Measurements from ENCODE around the gene TRPM8.

TRPM8 gene

DNA sequence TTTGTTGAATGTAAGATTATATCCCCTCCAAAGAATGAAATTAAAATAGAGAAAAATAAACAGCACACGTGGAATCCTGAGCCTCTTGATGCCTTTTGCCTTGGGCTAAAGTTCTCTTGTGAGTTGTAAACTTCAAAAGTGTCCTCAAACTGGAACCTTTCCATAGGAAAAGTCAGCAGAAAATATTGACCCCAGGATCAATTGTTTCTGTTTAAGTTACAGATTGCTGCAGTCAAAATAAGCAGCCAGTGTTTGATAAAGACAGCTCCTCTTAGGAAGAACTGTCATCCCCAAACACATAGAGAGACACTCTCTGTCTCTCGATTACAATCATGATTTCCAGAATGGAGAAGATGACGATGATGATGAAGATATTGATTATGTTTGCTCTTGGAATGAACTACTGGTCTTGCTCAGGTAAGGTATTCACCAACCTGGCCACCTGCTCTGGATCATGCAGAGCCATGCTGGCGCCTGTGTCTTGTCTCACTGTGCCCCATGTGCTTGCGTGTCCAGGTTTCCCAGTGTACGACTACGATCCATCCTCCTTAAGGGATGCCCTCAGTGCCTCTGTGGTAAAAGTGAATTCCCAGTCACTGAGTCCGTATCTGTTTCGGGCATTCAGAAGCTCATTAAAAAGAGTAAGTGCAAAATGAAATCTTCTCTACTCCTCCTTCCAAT is 133.4 kb downstream of the TRPM8 start, which contains the start of gene SPP2:
Gene SPP2, plus strand, starts transcription at position 248 of the 681 bp plus-strand sequence. Its CDS starts 85 bp downstream, at position 333.
- no peak within 1 kb of the TSS for H2AFZ ChIP-seq (ENCODE audit: low read depth, low read length)

DNA sequence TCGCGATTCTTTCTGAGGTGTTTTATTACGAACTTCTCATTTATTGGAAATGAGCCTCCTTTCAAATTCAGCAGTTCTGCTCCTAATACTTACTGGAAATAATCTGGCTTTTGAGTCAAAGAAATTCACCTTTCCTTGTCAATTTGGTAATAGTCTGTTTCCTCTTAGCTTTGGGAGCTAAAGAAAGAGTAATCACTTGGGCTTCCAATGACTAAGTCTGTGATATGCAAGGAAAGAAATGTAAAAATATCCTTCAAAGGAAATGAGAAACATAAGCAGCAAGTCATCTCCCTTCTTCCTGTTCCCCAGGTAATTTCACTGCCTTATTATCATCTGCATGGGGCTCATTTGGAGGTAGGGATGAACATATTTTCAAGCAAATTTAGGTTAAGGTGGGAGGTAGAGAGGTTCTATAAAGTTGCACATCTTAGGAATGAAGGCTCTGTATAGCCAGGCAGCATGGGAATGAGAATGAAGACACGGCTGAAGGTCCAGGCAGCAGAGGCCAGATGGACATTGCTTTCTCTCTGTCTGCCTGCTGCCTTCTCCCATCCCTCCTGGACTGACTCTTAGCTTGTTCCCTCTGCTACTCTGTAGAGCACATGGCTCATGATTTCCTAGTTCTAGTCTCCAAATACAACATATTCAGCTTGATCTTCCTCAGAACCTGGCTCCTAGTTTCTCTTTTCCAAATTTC is 134.3 kb downstream of the TRPM8 start:
- Histone ChIP-seq H3K36me3 (ENCODE audit: insufficient read depth, low read length) (no peaks in the 10 kb centered on the region), H3K27ac (ENCODE audit: low read length) (no peak overlapping the region), H4K20me1 (ENCODE audit: insufficient read depth, low read length) (no peaks in the 10 kb centered on the region), H3K9ac (ENCODE audit: low read depth, low read length) (no peak overlapping the region), H3K79me2 (ENCODE audit: insufficient read depth, low read length) (no peaks in the 10 kb centered on the region), H3K9me3 (ENCODE audit: insufficient read depth, low read length, severe bottlenecking) (no peaks in the 10 kb centered on the region), H3K27me3 (ENCODE audit: insufficient read depth, low read length, poor library complexity) (peaks cover 10% of the 10 kb centered on the region), H3K4me2 (ENCODE audit: insufficient read depth, low read length) (no peak overlapping the region), H3K4me3 (ENCODE audit: low read depth in 1 of 2, low read length in 2 of 2) (no peak overlapping the region), H3K4me1 (ENCODE audit: insufficient read depth, low read length) (no peaks in the 10 kb centered on the region), H2AFZ (ENCODE audit: low read depth, low read length) (no peak overlapping the region)
- ATAC-seq (ENCODE audit: insufficient read depth, low read depth) = no peak
- DNase-seq = no peak
- TF ChIP-seq EZH2 (IDR thresholded peaks at IDR 0.05; ENCODE audit: borderline replicate concordance, low read depth, low read length, severe bottlenecking) = no peak
- TF ChIP-seq, protein P1, sequence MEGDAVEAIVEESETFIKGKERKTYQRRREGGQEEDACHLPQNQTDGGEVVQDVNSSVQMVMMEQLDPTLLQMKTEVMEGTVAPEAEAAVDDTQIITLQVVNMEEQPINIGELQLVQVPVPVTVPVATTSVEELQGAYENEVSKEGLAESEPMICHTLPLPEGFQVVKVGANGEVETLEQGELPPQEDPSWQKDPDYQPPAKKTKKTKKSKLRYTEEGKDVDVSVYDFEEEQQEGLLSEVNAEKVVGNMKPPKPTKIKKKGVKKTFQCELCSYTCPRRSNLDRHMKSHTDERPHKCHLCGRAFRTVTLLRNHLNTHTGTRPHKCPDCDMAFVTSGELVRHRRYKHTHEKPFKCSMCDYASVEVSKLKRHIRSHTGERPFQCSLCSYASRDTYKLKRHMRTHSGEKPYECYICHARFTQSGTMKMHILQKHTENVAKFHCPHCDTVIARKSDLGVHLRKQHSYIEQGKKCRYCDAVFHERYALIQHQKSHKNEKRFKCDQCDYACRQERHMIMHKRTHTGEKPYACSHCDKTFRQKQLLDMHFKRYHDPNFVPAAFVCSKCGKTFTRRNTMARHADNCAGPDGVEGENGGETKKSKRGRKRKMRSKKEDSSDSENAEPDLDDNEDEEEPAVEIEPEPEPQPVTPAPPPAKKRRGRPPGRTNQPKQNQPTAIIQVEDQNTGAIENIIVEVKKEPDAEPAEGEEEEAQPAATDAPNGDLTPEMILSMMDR (IDR thresholded peaks at IDR 0.05; ENCODE audit: borderline replicate concordance, extremely low read depth, low read length, poor library complexity, severe bottlenecking) = no peak

More for the DNA sequence above, 133.4 kb downstream of the TRPM8 start, which contains the start of gene SPP2:
- Histone ChIP-seq H3K36me3 (ENCODE audit: insufficient read depth, low read length) (no peaks in the 10 kb centered on the region), H3K9me3 (ENCODE audit: insufficient read depth, low read length, severe bottlenecking) (no peaks in the 10 kb centered on the region), H3K27me3 (ENCODE audit: insufficient read depth, low read length, poor library complexity) (peaks cover 10% of the 10 kb centered on the region), H3K27ac (ENCODE audit: low read length) (no peak within 1 kb of the TSS), H3K9ac (ENCODE audit: low read depth, low read length) (no peak within 1 kb of the TSS), H3K4me1 (ENCODE audit: insufficient read depth, low read length) (no peaks in the 10 kb centered on the region), H3K79me2 (ENCODE audit: insufficient read depth, low read length) (no peaks in the 10 kb centered on the region), H3K4me2 (ENCODE audit: insufficient read depth, low read length) (no peak within 1 kb of the TSS), H3K4me3 (ENCODE audit: low read depth in 1 of 2, low read length in 2 of 2) (no peak within 1 kb of the TSS), H4K20me1 (ENCODE audit: insufficient read depth, low read length) (no peaks in the 10 kb centered on the region)
- no peak for ATAC-seq (ENCODE audit: insufficient read depth, low read depth)
- TF ChIP-seq, protein P1 (IDR thresholded peaks at IDR 0.05; ENCODE audit: borderline replicate concordance, extremely low read depth, low read length, poor library complexity, severe bottlenecking) = no peak
- no peak for TF ChIP-seq EZH2 (IDR thresholded peaks at IDR 0.05; ENCODE audit: borderline replicate concordance, low read depth, low read length, severe bottlenecking)
- DNase-seq = no peak

DNA sequence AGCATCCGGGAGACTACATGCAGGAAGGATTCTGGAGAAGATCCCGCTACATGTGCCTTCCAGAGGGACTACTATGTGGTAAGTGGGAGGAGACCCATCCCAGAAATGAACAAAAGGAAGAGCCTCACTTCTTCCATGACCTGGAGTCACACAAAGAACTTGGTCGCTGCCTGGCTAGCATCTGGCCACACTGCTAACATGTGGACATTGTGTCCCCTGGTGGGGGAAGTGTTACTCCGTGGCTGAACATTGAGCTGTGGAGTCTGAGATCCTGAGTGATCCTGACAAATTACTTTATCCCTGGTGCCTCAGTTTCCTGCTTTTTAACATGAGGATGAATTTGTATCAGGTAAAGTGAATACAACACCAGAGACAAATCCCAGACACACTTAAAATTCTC is 141.7 kb downstream of the TRPM8 start:
- ATAC-seq (ENCODE audit: insufficient read depth, low read depth) = no peak
- no peak for DNase-seq

More for the DNA sequence above, 141.7 kb downstream of the TRPM8 start:
- Histone ChIP-seq H3K27me3 (ENCODE audit: insufficient read depth, low read length, poor library complexity) (peaks cover 7% of the 10 kb centered on the region), H3K9ac (ENCODE audit: low read depth, low read length) (no peak overlapping the region), H3K4me2 (ENCODE audit: insufficient read depth, low read length) (no peak overlapping the region), H3K27ac (ENCODE audit: low read length) (no peak overlapping the region), H3K4me1 (ENCODE audit: insufficient read depth, low read length) (no peaks in the 10 kb centered on the region), H3K9me3 (ENCODE audit: insufficient read depth, low read length, severe bottlenecking) (no peaks in the 10 kb centered on the region), H3K79me2 (ENCODE audit: insufficient read depth, low read length) (no peaks in the 10 kb centered on the region), H2AFZ (ENCODE audit: low read depth, low read length) (no peak overlapping the region), H3K4me3 (ENCODE audit: low read depth in 1 of 2, low read length in 2 of 2) (no peak overlapping the region), H3K36me3 (ENCODE audit: insufficient read depth, low read length) (no peaks in the 10 kb centered on the region), H4K20me1 (ENCODE audit: insufficient read depth, low read length) (no peaks in the 10 kb centered on the region)
- TF ChIP-seq EZH2 (IDR thresholded peaks at IDR 0.05; ENCODE audit: borderline replicate concordance, low read depth, low read length, severe bottlenecking) = no peak
- TF ChIP-seq, protein P1 (IDR thresholded peaks at IDR 0.05; ENCODE audit: borderline replicate concordance, extremely low read depth, low read length, poor library complexity, severe bottlenecking) = no peak

All from DND-41 (cell line).